Heart left ventricle (tissue), 16 donors: ENCODE results near the gene GRAP. TPM values are rescaled to one million over a fixed set of nuclear protein-coding genes. Genes with fewer than 3 reads are reported as not detected.

ENCODE experiments used
- ATAC-seq, 4 donors: fragments of 200-7000 bp; cut with Tn5 transposase; one replicate each; pipeline ENCODE4 v1.9.1; 2020 to 2022; ENCODE audit warnings: moderate library complexity in 4 of 4, mild to moderate bottlenecking in 3 of 4, moderate number of reproducible peaks in 1 of 4
- DNase-seq, 5 donors: peaks; one replicate each; pipeline ENCODE4 v3.0.0-alpha.2; 2020
- H3K27ac ChIP-seq, 12 donors: fragments of 200-600 bp; sonication (generic) in 4 of 12; one replicate each; pipeline versions ENCODE4 v1.5.0 to v1.8.0; 2016 to 2022; ENCODE audit warnings: mild to moderate bottlenecking in 2 of 12
- H3K27me3 ChIP-seq, 9 donors: fragments of 200-600 bp; sonication (generic) in 2 of 9; one replicate each; pipeline versions ENCODE4 v1.5.1 to v1.8.0; 2016 to 2022; ENCODE audit warnings: mild to moderate bottlenecking in 3 of 9
- H3K36me3 ChIP-seq, 9 donors: fragments of 200-600 bp; sonication (generic) in 2 of 9; one replicate each; pipeline versions ENCODE4 v1.5.0 to v1.8.0; 2018 to 2022; ENCODE audit warnings: mild to moderate bottlenecking in 2 of 9
- H3K4me1 ChIP-seq, 12 donors: fragments of 200-600 bp; sonication (generic) in 4 of 12; one replicate each; pipeline versions ENCODE4 v1.5.0 to v1.8.0; 2016 to 2022; ENCODE audit warnings: mild to moderate bottlenecking in 3 of 12
- H3K4me3 ChIP-seq, 12 donors: fragments of 200-600 bp; sonication (generic) in 4 of 12; one replicate each; pipeline versions ENCODE4 v1.5.0 to v1.8.0; 2017 to 2022; ENCODE audit warnings: mild to moderate bottlenecking in 9 of 12, moderate library complexity in 4 of 12
- H3K9me3 ChIP-seq, 12 donors: fragments of 200-600 bp; sonication (generic) in 4 of 12; one replicate each; pipeline versions ENCODE4 v1.5.0 to v1.8.0; 2016 to 2022; ENCODE audit warnings: mild to moderate bottlenecking in 1 of 12
- CTCF ChIP-seq, 12 donors: fragments of 200-600 bp; sonication (generic) in 4 of 12; IDR thresholded peaks; one replicate each; pipeline versions ENCODE4 v1.5.0 to v1.8.0; 2018 to 2022; ENCODE audit warnings: antibody characterized with exemption in 12 of 12, mild to moderate bottlenecking in 5 of 12
- POLR2A ChIP-seq, 2 donors: fragments of 450-650 bp; IDR thresholded peaks; one replicate each; pipeline ENCODE4 v1.6.1; 2017; ENCODE audit warnings: antibody characterized with exemption in 2 of 2, mild to moderate bottlenecking in 2 of 2, moderate library complexity in 2 of 2
- WGBS, 4 donors: extraction: QIAGEN DNeasy Blood & Tissue Kit in 2 of 4; methylation state at CpG; one replicate each; pipeline versions ENCODE4 v1.1.5 to v1.1.7; 2013 to 2018; 5-methylcytosine and 5-hydroxymethylcytosine counted together
- intact Hi-C, 10 donors: fragments of 100-400 bp; cut with DNase I; formaldehyde crosslinking; loops; one replicate each; pipeline versions ENCODE4 v1.11.1 to v1.14.2; 2022
- polyA plus RNA-seq, 2 donors: library from polyadenylated mRNA; stranded (reverse); fragments of 200-250 nt; gene quantifications; one replicate each; pipeline ENCODE4 v1.2.3, GENCODE V29; 2013
- total RNA-seq, 9 donors: library from RNA; depleted of rRNA in 2 of 9; stranded (reverse); fragments of >200 nt in 2 of 9; fragmentation: NEBNext Ultra II Directional in 3 of 9; extraction: Animal tissue kit (Norgen Biotek cat#: 25700) in 3 of 9; gene quantifications; one replicate each; pipeline versions ENCODE4 v1.1.0 to v1.2.4, GENCODE V29; 2016 to 2023
- donor health status: ischemic (EF 13 %, LVEDD 7.1; RV severe dilation, severe dysfunction).
- donor health status: healthy with polysubstance abuse.
- donor health status: DM: no; HTN: yes; CAD: no.
- donor health status: DM: no; HTN: no; CAD: no.
- donor health status: ischemic (EF 25% LVEDD 6.9; RV normal size, moderate dysfunction).
- donor health status: ischemic (EF 25% LVEDD 5.7; RV mildly dilated, moderate dysfunction).
- donor health status: healthy.
- donor health status: DM: yes; HTN: yes; CAD: no.
- donor health status: ischemic (EF 35%, LVEDD 5.7; RV mildly dilated, moderate dysfunction).
- donor health status: nonischemic (EF 11% LVEDD 7.7; RV severe dilation, severe dysfunction).
- donor health status: DM: yes; HTN: yes; CAD: no.
- donor health status: PGD.
- donor health status: ischemic (EF 29% LVEDD 5.4; RV normal size, mild dysfunction).
- donor health status: nonischemic (EF 23%, LVEDD 6.1; RV moderate dilation, normal function).

GRAP gene
- total and polyA plus RNA-seq, 11 donors, result 1.1 to 6.3 (median 2.1) TPM

- no peak for DNase-seq
- ATAC-seq, result peak in 1 of 4 donors; percentile 21
- 79 to 93% (median 87%) methylated on average over 8 to 9 of the region's 9 CpGs for WGBS, 4 donors
- intact Hi-C loops, result no loop called here
- TF ChIP-seq CTCF (IDR thresholded peaks at IDR 0.05) (no peak), POLR2A (IDR thresholded peaks at IDR 0.05) (no peak)
- Histone ChIP-seq H3K27me3 (no peaks in the 10 kb centered on the region), H3K4me3 (no peak overlapping the region), H3K36me3 (no peaks in the 10 kb centered on the region), H3K4me1 (no peaks in the 10 kb centered on the region), H3K27ac (no peak overlapping the region), H3K9me3 (no peaks in the 10 kb centered on the region)
Measured at GRCh38 chr17:18985475-18985874, 61.3 kb downstream of the GRAP start.

GRCh38 chr17:18984273-18985114, 62.3 kb downstream of the GRAP start:
- intact Hi-C loops, result no loop called here
- H3K27me3 ChIP-seq, result no peaks in the 10 kb centered on the region
- ATAC-seq (no peak), DNase-seq (no peak)
- whole genome bisulfite sequencing, 4 donors, result 89 to 92% (median 91%) methylated on average over 18 to 21 of the region's 21 CpGs
- H3K36me3 ChIP-seq, result no peaks in the 10 kb centered on the region
- H3K9me3 ChIP-seq, result no peaks in the 10 kb centered on the region
- no peaks in the 10 kb centered on the region for H3K4me1 ChIP-seq
- H3K27ac ChIP-seq, result no peak overlapping the region
- no peak overlapping the region for H3K4me3 ChIP-seq
- TF ChIP-seq CTCF (IDR thresholded peaks at IDR 0.05) (no peak), POLR2A (IDR thresholded peaks at IDR 0.05) (no peak)

GRCh38 chr17:18981642-18982424, 64.9 kb downstream of the GRAP start:
- DNase-seq, result no peak
- no peaks in the 10 kb centered on the region for H3K9me3 ChIP-seq
- WGBS, 4 donors, result 76 to 82% (median 79%) methylated on average over 27 to 30 of the region's 30 CpGs
- no peaks in the 10 kb centered on the region for H3K27me3 ChIP-seq
- no peak for TF ChIP-seq POLR2A (IDR thresholded peaks at IDR 0.05)
- no peak for TF ChIP-seq CTCF (IDR thresholded peaks at IDR 0.05)
- intact Hi-C loops, result loop anchor here in 1 of 10 donors (2.0 kb wide), 1 partner anchor 19 kb away; no protein-coding TSS in a partner anchor
- no peaks in the 10 kb centered on the region for H3K4me1 ChIP-seq
- no peak overlapping the region for H3K27ac ChIP-seq
- no peak overlapping the region for H3K4me3 ChIP-seq
- H3K36me3 ChIP-seq, result no peaks in the 10 kb centered on the region
- peak in 1 of 4 donors; percentile 41 for ATAC-seq

GRCh38 chr17:18981335-18981641, 65.5 kb downstream of the GRAP start:
- H3K4me1 ChIP-seq, result no peaks in the 10 kb centered on the region
- no peaks in the 10 kb centered on the region for H3K27me3 ChIP-seq
- H3K9me3 ChIP-seq, result no peaks in the 10 kb centered on the region
- intact Hi-C loops, result no loop called here
- ATAC-seq (no peak), DNase-seq (no peak)
- no peaks in the 10 kb centered on the region for H3K36me3 ChIP-seq
- WGBS, 4 donors, result 92 to 95% (median 94%) methylated on average over 4 to 6 of the region's 6 CpGs
- H3K4me3 ChIP-seq, result no peak overlapping the region
- H3K27ac ChIP-seq, result no peak overlapping the region
- no peak for TF ChIP-seq POLR2A (IDR thresholded peaks at IDR 0.05)
- no peak for TF ChIP-seq CTCF (IDR thresholded peaks at IDR 0.05)
